NCI-H2107 (cell line): ENCODE measurements around the gene NHLRC4.

Experiments used
- DNase-seq: peaks from one replicate; lab custom pipeline; 2025; lab: John Stamatoyannopoulos, UW

The NHLRC4 gene

GRCh38 chr16:565419-566330 lies 1.1 kb upstream of the NHLRC4 start:
- DNase-seq = no peak

- no peak for DNase-seq
These were observed 810 bp downstream of the NHLRC4 start for GRCh38 chr16:567373-568256.

DNA sequence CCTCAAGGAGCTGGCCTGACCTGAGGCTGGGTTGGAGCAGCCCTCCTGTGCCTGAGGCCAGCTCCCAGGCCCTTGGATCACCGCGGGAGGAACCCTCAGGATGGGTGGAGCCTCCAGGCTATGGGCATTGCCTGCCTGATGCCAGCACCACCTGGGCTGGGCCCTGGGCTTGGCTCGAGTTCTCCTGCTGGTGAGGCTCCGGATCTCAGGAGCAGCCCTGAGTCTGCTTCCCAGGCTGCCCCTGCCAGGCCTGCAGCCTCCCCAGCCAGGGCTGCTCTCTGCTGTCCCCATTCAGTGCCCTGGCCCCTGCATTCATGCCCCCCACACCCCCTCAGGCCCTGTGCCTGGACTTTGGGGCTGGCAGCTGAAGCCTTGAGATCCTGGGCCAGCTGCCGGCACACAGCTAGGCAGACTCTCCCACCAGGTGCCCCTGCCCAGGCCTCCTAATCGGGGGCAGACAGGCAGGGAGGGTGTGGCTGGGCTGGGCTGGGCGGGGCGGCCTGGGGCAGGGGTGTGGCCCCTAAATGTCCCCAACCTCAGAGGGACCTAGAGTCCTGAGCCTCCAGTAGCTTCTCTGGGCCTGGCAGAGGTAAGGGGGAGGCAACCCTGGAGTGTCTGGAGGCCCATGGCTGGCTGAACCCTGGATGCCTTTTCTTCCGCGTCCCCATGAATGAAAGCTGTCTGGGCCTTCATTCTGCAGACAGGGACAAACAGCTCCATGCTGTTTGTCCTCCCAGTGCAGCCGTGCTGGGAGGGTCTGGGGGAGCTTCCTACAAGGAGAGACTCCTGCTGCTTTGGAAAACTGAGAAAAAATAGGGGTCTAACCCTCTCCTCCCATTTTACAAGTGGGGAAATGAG lies 1.8 kb downstream of the NHLRC4 start:
- DNase-seq = no peak

GRCh38 chr16:569445-570254 lies 2.8 kb downstream of the NHLRC4 start, which contains the start of gene PIGQ:
Gene PIGQ (plus strand): TSS chr16:569968. CDS start chr16:574075, 4,107 bp downstream.
- DNase-seq = no peak

DNA sequence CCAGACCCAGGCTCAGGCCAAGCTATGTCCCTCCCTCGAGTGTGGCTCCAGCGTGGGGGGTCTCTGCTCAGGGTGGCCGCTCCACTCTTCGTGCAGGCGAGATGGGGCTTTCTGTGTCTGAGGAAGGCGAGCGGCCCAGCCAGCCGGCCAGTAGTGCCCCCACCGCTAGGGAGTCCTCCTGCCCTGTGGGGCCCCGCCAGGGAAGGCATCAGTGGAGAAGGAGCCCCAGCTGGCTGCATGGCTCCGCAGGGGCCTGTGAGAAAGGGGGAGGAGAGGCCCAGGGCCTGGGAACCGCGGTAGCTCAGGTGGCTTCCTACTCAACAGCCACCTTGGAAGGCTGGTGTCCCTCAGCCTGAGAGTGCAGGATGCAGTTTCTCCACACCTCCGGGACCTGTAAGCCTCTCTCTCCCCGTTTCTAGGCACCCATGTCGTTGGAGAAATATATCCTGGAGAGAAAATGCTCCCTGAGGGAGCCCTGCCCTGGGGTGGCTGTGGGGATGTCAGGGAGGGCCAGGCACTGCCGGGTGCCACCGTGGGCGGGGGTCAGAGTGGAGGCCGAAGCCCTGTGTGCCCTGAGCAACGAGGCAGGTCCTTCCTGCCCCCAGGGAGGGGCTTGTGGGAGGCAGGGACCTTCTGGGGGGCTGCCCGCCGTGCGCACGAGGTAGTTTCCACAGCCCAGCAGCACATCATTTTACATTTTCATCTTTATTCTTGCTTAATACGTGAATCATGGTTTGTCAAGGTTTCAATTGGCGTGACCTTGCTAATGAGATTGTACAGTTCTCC lies 6.3 kb downstream of the NHLRC4 start:
- DNase-seq = no peak

DNA sequence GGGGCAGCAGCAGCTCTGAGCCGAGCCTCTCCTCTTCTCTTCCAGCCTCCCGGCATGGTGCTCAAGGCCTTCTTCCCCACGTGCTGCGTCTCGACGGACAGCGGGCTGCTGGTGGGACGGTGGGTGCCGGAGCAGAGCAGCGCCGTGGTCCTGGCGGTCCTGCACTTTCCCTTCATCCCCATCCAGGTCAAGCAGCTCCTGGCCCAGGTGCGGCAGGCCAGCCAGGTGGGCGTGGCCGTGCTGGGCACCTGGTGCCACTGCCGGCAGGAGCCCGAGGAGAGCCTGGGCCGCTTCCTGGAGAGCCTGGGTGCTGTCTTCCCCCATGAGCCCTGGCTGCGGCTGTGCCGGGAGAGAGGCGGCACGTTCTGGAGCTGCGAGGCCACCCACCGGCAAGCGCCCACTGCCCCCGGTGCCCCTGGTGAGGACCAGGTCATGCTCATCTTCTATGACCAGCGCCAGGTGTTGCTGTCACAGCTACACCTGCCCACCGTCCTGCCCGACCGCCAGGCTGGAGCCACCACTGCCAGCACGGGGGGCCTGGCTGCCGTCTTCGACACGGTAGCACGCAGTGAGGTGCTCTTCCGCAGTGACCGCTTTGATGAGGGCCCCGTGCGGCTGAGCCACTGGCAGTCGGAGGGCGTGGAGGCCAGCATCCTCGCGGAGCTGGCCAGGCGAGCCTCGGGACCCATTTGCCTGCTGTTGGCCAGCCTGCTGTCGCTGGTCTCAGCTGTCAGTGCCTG lies 7.4 kb downstream of the NHLRC4 start:
- no peak for DNase-seq

- no peak for DNase-seq
These were observed 8.8 kb downstream of the NHLRC4 start for GRCh38 chr16:575354-576196.

GRCh38 chr16:576197-576822 lies 9.5 kb downstream of the NHLRC4 start:
- DNase-seq = no peak

DNA sequence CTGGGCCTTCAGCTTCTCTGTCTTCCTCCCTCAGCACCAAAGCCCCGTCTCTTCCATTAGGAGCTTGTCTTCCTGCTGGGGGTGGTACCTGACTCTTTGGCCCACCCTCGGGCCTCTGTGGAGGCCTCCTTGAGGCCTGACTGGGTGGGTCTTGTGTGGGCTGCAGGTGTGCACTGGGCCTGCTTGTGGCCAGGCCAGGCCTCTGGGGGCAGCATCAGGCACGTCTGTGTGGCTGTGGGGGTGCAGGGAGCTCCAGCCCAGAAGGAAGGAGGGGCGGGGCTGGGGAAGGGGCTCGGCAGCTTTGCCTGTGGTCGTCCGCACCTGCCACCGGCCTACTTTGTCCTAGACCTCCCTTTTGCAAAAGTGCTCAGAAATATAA lies 10.0 kb downstream of the NHLRC4 start:
- DNase-seq = no peak

GRCh38 chr16:577796-578195 lies 11.0 kb downstream of the NHLRC4 start:
- DNase-seq = no peak

GRCh38 chr16:578232-578869 lies 11.5 kb downstream of the NHLRC4 start:
- DNase-seq = no peak

GRCh38 chr16:578870-579405 lies 12.1 kb downstream of the NHLRC4 start:
- DNase-seq = no peak

GRCh38 chr16:580141-580945 lies 13.5 kb downstream of the NHLRC4 start:
- DNase-seq = no peak

DNA sequence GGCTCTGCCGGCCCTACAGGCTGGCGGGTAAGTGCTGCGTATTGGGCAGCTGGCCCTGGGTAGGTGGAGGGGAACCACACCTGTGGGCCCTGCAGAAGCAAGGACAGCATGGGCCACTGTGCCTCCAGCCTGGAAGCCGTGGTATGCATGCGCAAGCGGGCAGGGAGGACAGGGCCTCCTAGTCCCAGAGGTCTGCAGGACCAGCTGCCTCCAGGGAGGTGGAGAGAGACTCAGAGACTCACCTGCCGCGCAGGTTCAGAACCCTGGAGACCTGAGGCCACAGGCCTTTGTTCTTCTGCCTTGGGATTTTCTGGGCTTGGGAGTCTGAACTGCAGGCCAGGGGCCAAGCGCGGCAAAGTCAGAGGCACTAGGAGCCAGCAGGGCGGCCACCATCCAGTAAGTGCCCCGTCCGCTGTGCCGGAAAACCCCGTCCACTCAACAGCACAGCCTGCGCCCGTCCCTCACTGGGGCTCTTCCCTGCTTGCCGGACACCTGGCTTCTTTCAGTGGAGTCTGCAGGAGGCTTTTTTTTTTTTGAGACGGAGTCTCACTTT lies 14.2 kb downstream of the NHLRC4 start:
- no peak for DNase-seq

- no peak for DNase-seq
These were observed 15.4 kb downstream of the NHLRC4 start for GRCh38 chr16:582218-582613.
